Gastrocnemius medialis (tissue), 4 donors: ENCODE measurements around the gene ALDH1A2. TPM values are rescaled to one million over a fixed set of nuclear protein-coding genes. Genes with fewer than 3 reads are reported as not detected.

ENCODE experiments used
- ATAC-seq, 2 donors: fragments of 150-250 bp; one replicate each; pipeline ENCODE4 v1.9.1; 2016
- DNase-seq, 2 donors: peaks; one replicate each; pipeline ENCODE4 v3.0.0-alpha.2; 2019
- H3K27ac ChIP-seq, 4 donors: fragments of 200-600 bp; sonication (generic); 1 replicate in 1 of 4; 2 replicates in 3 of 4; pipeline ENCODE4 v1.5.1; 2016 to 2018; ENCODE audit warnings: mild to moderate bottlenecking in 2 of 4, moderate library complexity in 1 of 4
- H3K27me3 ChIP-seq, 3 donors: fragments of 200-600 bp; sonication (generic) in 2 of 3; 1 replicate in 1 of 3; 2 replicates in 2 of 3; pipeline versions ENCODE4 v1.5.1 to v1.6.0; 2016 to 2019; ENCODE audit warnings: mild to moderate bottlenecking in 1 of 3, moderate library complexity in 1 of 3
- H3K36me3 ChIP-seq, 2 donors: fragments of 200-600 bp; sonication (generic) in 1 of 2; one replicate each; pipeline ENCODE4 v1.5.1; 2017 to 2018
- H3K4me1 ChIP-seq, 2 donors: fragments of 200-600 bp; sonication (generic) in 1 of 2; one replicate each; pipeline ENCODE4 v1.5.1; 2016 to 2017; ENCODE audit warnings: mild to moderate bottlenecking in 2 of 2
- H3K4me3 ChIP-seq, 4 donors: fragments of 200-600 bp; sonication (generic) in 3 of 4; 1 replicate in 1 of 4; 2 replicates in 3 of 4; pipeline ENCODE4 v1.5.1; 2016 to 2019; ENCODE audit warnings: mild to moderate bottlenecking in 2 of 4
- H3K9me3 ChIP-seq, 3 donors: fragments of 200-600 bp; sonication (generic) in 2 of 3; 1 replicate in 1 of 3; 2 replicates in 2 of 3; pipeline ENCODE4 v1.5.1; 2016 to 2019
- CTCF ChIP-seq, 5 experiments: fragments of 450-650 bp in 3 of 5; fragments of 200-600 bp in 2 of 5; sonication (generic) in 2 of 5; IDR thresholded peaks in 4 of 5; conservative IDR thresholded peaks in 1 of 5; 1 replicate in 4 of 5; 2 replicates in 1 of 5; pipeline ENCODE4 v1.5.1; 2016 to 2019; ENCODE audit warnings: antibody characterized with exemption in 5 of 5, mild to moderate bottlenecking in 3 of 5, moderate library complexity in 3 of 5
- POLR2A ChIP-seq, 2 donors: fragments of 450-650 bp; IDR thresholded peaks; one replicate each; pipeline ENCODE4 v1.6.1; 2017; ENCODE audit warnings: antibody characterized with exemption in 2 of 2, mild to moderate bottlenecking in 2 of 2, moderate library complexity in 2 of 2
- in situ Hi-C, 4 donors: fragments of 200-750 bp; cut with MboI; loops; one replicate each; pipeline versions ENCODE4 v1.15.0 to v1.8.0; 2017; ENCODE audit warnings: low sequenced_read_pairs in 4 of 4
- intact Hi-C: fragments of 100-400 bp; cut with DNase I; formaldehyde crosslinking; loops from one replicate; pipeline ENCODE4 v1.15.1; 2023; ENCODE audit warnings: low total_unique reads
- total RNA-seq, 4 donors: library from RNA; depleted of rRNA; stranded (reverse); fragments of >200 nt; gene quantifications; one replicate each; pipeline versions ENCODE4 v1.1.0 to v1.2.3, GENCODE V29; 2016

Gene ALDH1A2
- total RNA-seq, 4 donors from 2014 or later, result 3.5 to 26.7 (median 5.8) TPM

GRCh38 chr15:58058073-58058472, 7.4 kb downstream of the ALDH1A2 start:
- no peaks in the 10 kb centered on the region for H3K4me1 ChIP-seq
- H3K27me3 ChIP-seq, result peaks cover 0 to 15% (median 5%) of the 10 kb centered on the region in 3 donors
- no peak for TF ChIP-seq POLR2A (IDR thresholded peaks at IDR 0.05)
- no peak for TF ChIP-seq CTCF (IDR thresholded peaks at IDR 0.05 in 4 of 5, conservative IDR thresholded peaks at IDR 0.05 in 1 of 5)
- ATAC-seq (no peak), DNase-seq (no peak)
- H3K27ac ChIP-seq, result no peak overlapping the region
- H3K36me3 ChIP-seq, result no peaks in the 10 kb centered on the region
- in situ Hi-C loops (loop anchor here in 3 of 4 donors (25.0 kb wide), 3 partner anchors 196 to 496 kb away; no protein-coding TSS in a partner anchor), intact Hi-C loops (no loop called here)
- no peak overlapping the region for H3K4me3 ChIP-seq
- H3K9me3 ChIP-seq, result no peaks in the 10 kb centered on the region

- no peak for DNase-seq
- intact Hi-C loops (no loop called here), in situ Hi-C loops (loop anchor here in 3 of 4 donors (25.0 kb wide), 3 partner anchors 195 to 495 kb away; no protein-coding TSS in a partner anchor)
- H3K4me1 ChIP-seq, result no peaks in the 10 kb centered on the region
- H3K36me3 ChIP-seq, result no peaks in the 10 kb centered on the region
- H3K27me3 ChIP-seq, result peaks cover 0 to 12% (median under 1%) of the 10 kb centered on the region in 3 donors
- ATAC-seq, result no peak
- H3K4me3 ChIP-seq, result no peak overlapping the region
- no peak overlapping the region for H3K27ac ChIP-seq
- no peaks in the 10 kb centered on the region for H3K9me3 ChIP-seq
- no peak for TF ChIP-seq POLR2A (IDR thresholded peaks at IDR 0.05)
- no peak for TF ChIP-seq CTCF (IDR thresholded peaks at IDR 0.05 in 4 of 5, conservative IDR thresholded peaks at IDR 0.05 in 1 of 5)
Observed at GRCh38 chr15:58057559-58057958, 8.0 kb downstream of the ALDH1A2 start.

GRCh38 chr15:58056015-58056414, 9.5 kb downstream of the ALDH1A2 start:
- H3K9me3 ChIP-seq, result no peaks in the 10 kb centered on the region
- no peak overlapping the region for H3K4me3 ChIP-seq
- intact Hi-C loops (no loop called here), in situ Hi-C loops (loop anchor here in 3 of 4 donors (25.0 kb wide), 3 partner anchors 194 to 494 kb away; no protein-coding TSS in a partner anchor)
- H3K4me1 ChIP-seq, result no peaks in the 10 kb centered on the region
- no peaks in the 10 kb centered on the region for H3K36me3 ChIP-seq
- peaks cover 0 to 6% (median 0%) of the 10 kb centered on the region in 3 donors for H3K27me3 ChIP-seq
- no peak for TF ChIP-seq POLR2A (IDR thresholded peaks at IDR 0.05)
- TF ChIP-seq CTCF (IDR thresholded peaks at IDR 0.05 in 4 of 5, conservative IDR thresholded peaks at IDR 0.05 in 1 of 5), result no peak
- no peak overlapping the region for H3K27ac ChIP-seq
- no peak for DNase-seq
- ATAC-seq, result no peak

GRCh38 chr15:58053315-58054153, 12.0 kb downstream of the ALDH1A2 start:
- H3K4me1 ChIP-seq, result no peaks in the 10 kb centered on the region
- no peaks in the 10 kb centered on the region for H3K27me3 ChIP-seq
- no peak overlapping the region for H3K4me3 ChIP-seq
- in situ Hi-C loops (loop anchor here in 3 of 4 donors (25.0 kb wide), 3 partner anchors 191 to 491 kb away; no protein-coding TSS in a partner anchor), intact Hi-C loops (no loop called here)
- H3K9me3 ChIP-seq, result no peaks in the 10 kb centered on the region
- TF ChIP-seq CTCF (IDR thresholded peaks at IDR 0.05 in 4 of 5, conservative IDR thresholded peaks at IDR 0.05 in 1 of 5) (no peak), POLR2A (IDR thresholded peaks at IDR 0.05) (no peak)
- no peaks in the 10 kb centered on the region for H3K36me3 ChIP-seq
- no peak for DNase-seq
- no peak for ATAC-seq
- H3K27ac ChIP-seq, result no peak overlapping the region
